HepG2 (cell line): Measurements from ENCODE around the gene ARHGAP26. TPM values are rescaled to one million over a fixed set of nuclear protein-coding genes. Genes with fewer than 3 reads are reported as not detected.

Experiments
- ATAC-seq: fragments of 200-7000 bp; cut with Tn5 transposase; 3 replicates; pipeline ENCODE4 v1.9.1; 2020; ENCODE audit warnings: mild to moderate bottlenecking, moderate library complexity
- BruUV-seq: library from RNA; stranded (reverse); fragments of 400-500 nt; replicated peaks from 2 replicates; lab custom pipeline; 2021; lab: Mats Ljungman, UMichigan
- CTCF ChIA-PET: fragments of 300-600 bp; formaldehyde crosslinking; extraction: SDS; loops from one replicate; lab custom pipeline; 2021; ENCODE audit warnings: low total read pairs, inconsistent platforms, low intra/inter-chr PET ratio; lab: Yijun Ruan, JAX
- POLR2A ChIA-PET: fragments of 350-600 bp; sonication (Branson Sonifier 250); formaldehyde crosslinking; loops from one replicate; lab custom pipeline; 2020; ENCODE audit warnings: antibody characterized with exemption, inconsistent platforms; lab: Yijun Ruan, JAX
- DNase-seq: peaks from one replicate; pipeline ENCODE4 v3.0.0-alpha.2; 2015; ENCODE audit warnings: low spot score
- FAIRE-seq: peaks from 3 replicates; lab custom pipeline; 2011; peaks lifted over from hg19 to GRCh38; lab: Jason Lieb, UNC
- H2AFZ ChIP-seq: one replicate; pipeline ENCODE4 v1.6.1; 2011; ENCODE audit warnings: low read length, inconsistent platforms
- H3K27ac ChIP-seq: fragments of 300-600 bp; 3 replicates; pipeline ENCODE4 v1.8.0; 2011; ENCODE audit warnings: mixed run types, mild to moderate bottlenecking, mixed read lengths, low read length, inconsistent platforms; ENCODE audit not compliant: insufficient read depth; ENCODE audit errors: extremely low read length
- H3K27me3 ChIP-seq, 2 experiments: fragments of 200-600 bp in 1 of 2; 2 replicates in 1 of 2; 3 replicates in 1 of 2; pipeline versions ENCODE4 v1.6.0 to v1.8.0; 2011; ENCODE audit warnings: low read length in 2 of 2, mild to moderate bottlenecking in 2 of 2, moderate library complexity in 2 of 2, inconsistent platforms in 1 of 2; ENCODE audit not compliant: insufficient read depth in 2 of 2, control insufficient read depth in 1 of 2
- H3K36me3 ChIP-seq, 2 experiments: fragments of 200-600 bp in 1 of 2; replicated peaks in 1 of 2; 2 replicates in 1 of 2; 3 replicates in 1 of 2; pipeline versions ENCODE4 v1.5.1 to v1.8.0; 2011; ENCODE audit warnings: low read length in 2 of 2, inconsistent platforms in 1 of 2; ENCODE audit not compliant: insufficient read depth in 2 of 2, control insufficient read depth in 1 of 2
- H3K4me1 ChIP-seq: 2 replicates; pipeline ENCODE4 v1.5.1; 2012; ENCODE audit warnings: low read length, inconsistent platforms; ENCODE audit not compliant: insufficient read depth
- H3K4me2 ChIP-seq: 2 replicates; pipeline ENCODE4 v1.6.0; 2011; ENCODE audit warnings: low read depth, low read length, inconsistent platforms
- H3K4me3 ChIP-seq, 3 experiments: fragments of 200-600 bp in 1 of 3; sonication (generic), shearing (Covaris generic) in 1 of 3; replicated peaks in 1 of 3; 2 replicates each; pipeline ENCODE4 v1.5.1; 2011 to 2016; ENCODE audit warnings: low read length in 3 of 3, inconsistent platforms in 2 of 3, low read depth in 2 of 3, mild to moderate bottlenecking in 2 of 3, control low read depth in 1 of 3, mixed read lengths in 1 of 3; ENCODE audit not compliant: insufficient read depth in 1 of 3
- H3K79me2 ChIP-seq: one replicate; pipeline ENCODE4 v1.6.1; 2011; ENCODE audit warnings: low read length, inconsistent platforms; ENCODE audit not compliant: insufficient read depth
- H3K9ac ChIP-seq: 2 replicates; pipeline ENCODE4 v1.6.0; 2011; ENCODE audit warnings: mild to moderate bottlenecking, low read depth, low read length, inconsistent platforms; ENCODE audit not compliant: insufficient read depth
- H3K9me3 ChIP-seq: 2 replicates; pipeline ENCODE4 v1.5.1; 2012; ENCODE audit warnings: mild to moderate bottlenecking, low read length
- H4K20me1 ChIP-seq: 2 replicates; pipeline ENCODE4 v1.6.0; 2011; ENCODE audit warnings: inconsistent platforms, mild to moderate bottlenecking, low read length, moderate library complexity; ENCODE audit not compliant: insufficient read depth
- AFF4 ChIP-seq: sonication (generic); formaldehyde crosslinking; IDR thresholded peaks from 2 replicates; pipeline ENCODE4 v1.4.0; 2020; ENCODE audit warnings: missing genetic modification reagents
- PTBP1 ChIP-seq: fragments of 200-400 bp; formaldehyde crosslinking; IDR thresholded peaks from 2 replicates; pipeline ENCODE4 v1.6.1; 2018; ENCODE audit warnings: low read length, low read depth; ENCODE audit not compliant: poor library complexity, severe bottlenecking
- ZHX1 ChIP-seq: sonication (generic); formaldehyde crosslinking; IDR thresholded peaks from 2 replicates; pipeline ENCODE4 v1.8.1; 2022; ENCODE audit warnings: low read depth, mild to moderate bottlenecking, missing genetic modification reagents
- whole genome bisulfite sequencing: methylation state at CpG from one replicate; pipeline ENCODE4 v1.1.6; 2017; ENCODE audit warnings: low lambda C conversion rate; 5-methylcytosine and 5-hydroxymethylcytosine counted together
- in situ Hi-C: cut with HindIII; loops from 2 replicates; pipeline ENCODE4 v1.10.0; 2017; ENCODE audit warnings: low pct_unique_long_range_greater_than_20kb; ENCODE audit not compliant: extremely low pct_ligation_motif_present
- intact Hi-C: fragments of 100-400 bp; cut with micrococcal nuclease; formaldehyde crosslinking; loops from one replicate; pipeline ENCODE4 v1.10.0; 2022; ENCODE audit not compliant: unreplicated experiment
- polyA plus RNA-seq, 8 experiments: library from polyadenylated mRNA; depleted of rRNA in 3 of 8; stranded (reverse) in 7 of 8; unstranded in 1 of 8; fragments of >200 nt; fragmentation: Illumina TruSeq in 4 of 8; extraction: Trizol in 4 of 8; gene quantifications; 2 replicates each; pipeline versions ENCODE4 v1.2.1 to v1.2.3, GENCODE V29; 2011 to 2016; ENCODE audit warnings: low read depth in 4 of 8, missing spikeins in 1 of 8, mixed read lengths in 1 of 8; ENCODE audit not compliant: insufficient read depth in 1 of 8
- total RNA-seq, 5 experiments: library from RNA; depleted of rRNA; stranded (reverse); fragments of >200 nt; fragmentation: Illumina TruSeq; extraction: Trizol; gene quantifications; 2 replicates each; pipeline ENCODE4 v1.2.3, GENCODE V29; 2016; ENCODE audit warnings: low read depth in 1 of 5

The ARHGAP26 gene
- total and polyA plus RNA-seq, 2 of the 13 experiments (the other 11 are each of a cell fraction or from before 2014, with no cell fraction given): 9.6 to 18.2 TPM

GRCh38 chr5:143192191-143192900 lies 422.2 kb downstream of the ARHGAP26 start:
- CTCF ChIA-PET: no interaction called here
- ATAC-seq: no peak
- no peak overlapping the region for H2AFZ ChIP-seq

More at GRCh38 chr5:143192191-143192900, 422.2 kb downstream of the ARHGAP26 start:
- H3K9ac ChIP-seq: no peak overlapping the region
- H3K36me3 ChIP-seq: no peaks in the 10 kb centered on the region
- H3K27ac ChIP-seq: no peak overlapping the region
- no peak overlapping the region for H3K4me3 ChIP-seq
- H3K27me3 ChIP-seq: no peaks in the 10 kb centered on the region
- FAIRE-seq: no peak
- H4K20me1 ChIP-seq: no peaks in the 10 kb centered on the region
- intact Hi-C loops (no loop called here), in situ Hi-C loops (no loop called here)
- no peak overlapping the region for H3K4me2 ChIP-seq
- H3K4me1 ChIP-seq: peaks cover 11% of the 10 kb centered on the region
- no peaks in the 10 kb centered on the region for H3K79me2 ChIP-seq
- 98% methylated on average over 4 of the region's 4 CpGs for WGBS
- peaks cover 4% of the 10 kb centered on the region; the same call in 1 of the 2 replicates for H3K9me3 ChIP-seq
- POLR2A ChIA-PET: no interaction called here
- DNase-seq: no peak
- TF ChIP-seq PTBP1 (no peak), ZHX1 (CRISPR knock-in tag) (no peak), AFF4 (CRISPR knock-in tag) (no peak)
- no TSS peak for BruUV-seq
